IMR-90 (cell line): ENCODE measurements around the gene INTS11. TPM values are rescaled to one million over a fixed set of nuclear protein-coding genes. Genes with fewer than 3 reads are reported as not detected.

Experiments used
- ATAC-seq: fragments of 200-7000 bp; cut with Tn5 transposase; 2 replicates; pipeline ENCODE4 v1.9.1; 2020; ENCODE audit warnings: low read depth, mild to moderate bottlenecking, moderate library complexity
- BruUV-seq: library from RNA; stranded (reverse); fragments of 400-500 nt; replicated peaks from 2 replicates; lab custom pipeline; 2021; lab: Mats Ljungman, UMichigan
- CTCF ChIA-PET: fragments of 300-600 bp; formaldehyde crosslinking; extraction: SDS; loops from one replicate; lab custom pipeline; 2021; ENCODE audit warnings: antibody characterized with exemption; lab: Yijun Ruan, JAX
- POLR2A ChIA-PET: fragments of 300-600 bp; sonication (Branson Sonifier 250); formaldehyde crosslinking; loops from one replicate; lab custom pipeline; 2022; ENCODE audit warnings: antibody characterized with exemption; ENCODE audit not compliant: unreplicated experiment; lab: Charles Lee
- DNase-seq: peaks from one replicate; pipeline ENCODE4 v3.0.0; 2013
- H2AFZ ChIP-seq: replicated peaks from 2 replicates; pipeline ENCODE3; 2013; ENCODE audit warnings: low read length, mild to moderate bottlenecking; ENCODE audit not compliant: poor library complexity
- H2AK5ac ChIP-seq: 2 replicates; pipeline ENCODE4 v1.6.1; 2013; ENCODE audit warnings: low read depth, low read length, inconsistent platforms
- H2AK9ac ChIP-seq: replicated peaks from 2 replicates; pipeline ENCODE3; 2013; ENCODE audit warnings: mild to moderate bottlenecking, low read depth, low read length, moderate library complexity; ENCODE audit not compliant: poor library complexity
- H2BK120ac ChIP-seq: 2 replicates; pipeline ENCODE4 v1.6.1; 2013; ENCODE audit warnings: low read depth, low read length, inconsistent platforms
- H2BK15ac ChIP-seq: 3 replicates; pipeline ENCODE4 v1.6.1; 2013; ENCODE audit warnings: low read depth, low read length, inconsistent platforms
- H2BK20ac ChIP-seq: 2 replicates; pipeline ENCODE4 v1.6.1; 2013; ENCODE audit warnings: low read depth, mild to moderate bottlenecking, inconsistent platforms, low read length, moderate library complexity
- H2BK5ac ChIP-seq: 2 replicates; pipeline ENCODE4 v1.6.1; 2013; ENCODE audit warnings: mild to moderate bottlenecking, low read depth, low read length, inconsistent platforms; ENCODE audit not compliant: poor library complexity, severe bottlenecking
- H3K14ac ChIP-seq: replicated peaks from 2 replicates; pipeline ENCODE4 v1.6.1; 2013; ENCODE audit warnings: low read depth, low read length, inconsistent platforms
- H3K18ac ChIP-seq: 2 replicates; pipeline ENCODE4 v1.6.1; 2013; ENCODE audit warnings: low read depth, low read length, control low read depth
- H3K23ac ChIP-seq: 2 replicates; pipeline ENCODE4 v1.6.1; 2013; ENCODE audit warnings: low read depth, low read length, inconsistent platforms
- H3K27ac ChIP-seq: 2 replicates; pipeline ENCODE4 v1.5.1; 2013; ENCODE audit warnings: mild to moderate bottlenecking, control low read depth, low read length; ENCODE audit not compliant: insufficient read depth
- H3K27me3 ChIP-seq: 2 replicates; pipeline ENCODE4 v1.6.1; 2013; ENCODE audit warnings: low read length; ENCODE audit not compliant: control insufficient read depth, insufficient read depth
- H3K36me3 ChIP-seq: 2 replicates; pipeline ENCODE4 v1.6.1; 2013; ENCODE audit warnings: low read length, mixed read lengths; ENCODE audit not compliant: control insufficient read depth, insufficient read depth
- H3K4ac ChIP-seq: 2 replicates; pipeline ENCODE4 v1.6.1; 2013; ENCODE audit warnings: low read depth, low read length, inconsistent platforms
- H3K4me1 ChIP-seq: 2 replicates; pipeline ENCODE4 v1.6.1; 2013; ENCODE audit warnings: low read length, mixed read lengths; ENCODE audit not compliant: control insufficient read depth, insufficient read depth
- H3K4me2 ChIP-seq: 2 replicates; pipeline ENCODE4 v1.6.1; 2013; ENCODE audit warnings: low read depth, mild to moderate bottlenecking, control low read depth, low read length, moderate library complexity
- H3K4me3 ChIP-seq: 2 replicates; pipeline ENCODE4 v1.5.1; 2013; ENCODE audit warnings: low read depth, mild to moderate bottlenecking, control low read depth, low read length, moderate library complexity; ENCODE audit not compliant: insufficient read depth
- H3K56ac ChIP-seq: 2 replicates; pipeline ENCODE4 v1.6.1; 2013; ENCODE audit warnings: low read length, inconsistent platforms; ENCODE audit not compliant: insufficient read depth; ENCODE audit errors: extremely low read depth
- H3K79me1 ChIP-seq, 2 experiments: 2 replicates each; pipeline ENCODE4 v1.6.1; 2013; ENCODE audit warnings: low read length in 2 of 2, inconsistent platforms in 1 of 2, low read depth in 1 of 2
- H3K9ac ChIP-seq: 2 replicates; pipeline ENCODE4 v1.6.1; 2013; ENCODE audit warnings: low read depth, low read length, control low read depth
- H3K9me1 ChIP-seq: 2 replicates; pipeline ENCODE4 v1.6.1; 2013; ENCODE audit warnings: low read length, inconsistent platforms; ENCODE audit not compliant: insufficient read depth
- H3K9me3 ChIP-seq: 2 replicates; pipeline ENCODE4 v1.6.1; 2013; ENCODE audit warnings: low read length; ENCODE audit not compliant: control insufficient read depth, insufficient read depth
- H4K20me1 ChIP-seq: 2 replicates; pipeline ENCODE4 v1.6.1; 2013; ENCODE audit warnings: low read length, inconsistent platforms; ENCODE audit not compliant: insufficient read depth
- H4K5ac ChIP-seq: 2 replicates; pipeline ENCODE4 v1.6.1; 2013; ENCODE audit warnings: mild to moderate bottlenecking, low read depth, low read length, control low read depth
- H4K8ac ChIP-seq, 2 experiments: 2 replicates each; pipeline ENCODE4 v1.6.1; 2013; ENCODE audit warnings: low read depth in 2 of 2, low read length in 2 of 2, control low read depth in 1 of 2, inconsistent platforms in 1 of 2
- H4K91ac ChIP-seq: 2 replicates; pipeline ENCODE4 v1.6.1; 2013; ENCODE audit warnings: low read depth, low read length, inconsistent platforms; ENCODE audit not compliant: insufficient read depth
- CEBPB ChIP-seq: IDR thresholded peaks from 2 replicates; pipeline ENCODE4 v1.6.1; 2012; ENCODE audit warnings: low read depth, low read length, improper control_type of control experiment
- CHD1 ChIP-seq: IDR thresholded peaks from 2 replicates; pipeline ENCODE4 v1.6.1; 2012; ENCODE audit warnings: low read depth, low read length, improper control_type of control experiment
- CTCF ChIP-seq: conservative IDR thresholded peaks from 2 replicates; pipeline ENCODE4 v1.5.1; 2012; ENCODE audit warnings: mild to moderate bottlenecking, low read depth, low read length, improper control_type of control experiment
- FOS ChIP-seq: fragments of 150-350 bp; IDR thresholded peaks from 2 replicates; pipeline ENCODE4 v1.6.1; 2016; ENCODE audit warnings: low read depth, low read length
- MAFK ChIP-seq: IDR thresholded peaks from 2 replicates; pipeline ENCODE4 v1.6.1; 2012; ENCODE audit warnings: low read depth, low read length, improper control_type of control experiment
- MAZ ChIP-seq: IDR thresholded peaks from 2 replicates; pipeline ENCODE4 v1.6.1; 2012; ENCODE audit warnings: low read depth, mild to moderate bottlenecking, low read length, improper control_type of control experiment, moderate library complexity, borderline replicate concordance
- MXI1 ChIP-seq: IDR thresholded peaks from 2 replicates; pipeline ENCODE4 v1.6.1; 2012; ENCODE audit warnings: low read depth, mild to moderate bottlenecking, low read length, moderate library complexity, borderline replicate concordance
- POLR2A ChIP-seq: IDR thresholded peaks from 2 replicates; pipeline ENCODE4 v1.6.1; 2012; ENCODE audit warnings: mild to moderate bottlenecking, low read depth, low read length
- RCOR1 ChIP-seq: IDR thresholded peaks from 2 replicates; pipeline ENCODE4 v1.6.1; 2012; ENCODE audit warnings: mild to moderate bottlenecking, low read length, improper control_type of control experiment; ENCODE audit not compliant: insufficient replicate concordance
- USF2 ChIP-seq: fragments of 150-350 bp; IDR thresholded peaks from 2 replicates; pipeline ENCODE4 v1.6.1; 2017; ENCODE audit warnings: mild to moderate bottlenecking, antibody characterized with exemption, low read length, low read depth
- WGBS, 2 experiments: methylation state at CpG; one replicate each; pipeline versions ENCODE4 v1.1.5 to v1.1.7; 2013; ENCODE audit warnings: missing lambda C conversion rate in 2 of 2; ENCODE audit not compliant: insufficient read length in 1 of 2; ENCODE audit errors: extremely low coverage in 2 of 2; 5-methylcytosine and 5-hydroxymethylcytosine counted together
- dilution Hi-C: fragments of 300-500 bp; cut with HindIII; formaldehyde crosslinking; loops from one replicate; pipeline ENCODE4 v1.14.3; 2018; ENCODE audit warnings: low sequenced_read_pairs; ENCODE audit not compliant: unreplicated experiment
- in situ Hi-C: fragments of 300-500 bp; cut with MboI; formaldehyde crosslinking; loops from 3 replicates; pipeline ENCODE4 v1.14.3; 2019; ENCODE audit warnings: low sequenced_read_pairs, inconsistent platforms, mixed read lengths
- intact Hi-C: fragments of 100-400 bp; cut with micrococcal nuclease; formaldehyde crosslinking; loops from 2 replicates; pipeline ENCODE4 v1.10.0; 2022
- polyA plus RNA-seq, 3 experiments: library from polyadenylated mRNA; depleted of rRNA; stranded (reverse); fragments of >200 nt; gene quantifications; 2 replicates each; pipeline ENCODE4 v1.2.3, GENCODE V29; 2012; ENCODE audit warnings: low replicate concordance in 1 of 3
- total RNA-seq: library from RNA; depleted of rRNA; stranded (reverse); fragments of >200 nt; gene quantifications from 2 replicates; pipeline ENCODE4 v1.2.3, GENCODE V29; 2012
- TF ChIP-seq, protein P1 (sequence below): fragments of 150-350 bp; IDR thresholded peaks from 2 replicates; pipeline ENCODE4 v1.6.1; 2016; ENCODE audit warnings: low read depth, mild to moderate bottlenecking, low read length, moderate library complexity, borderline replicate concordance

INTS11 gene
- total and polyA plus RNA-seq, 2 of the 4 experiments (the other 2 are of a cell fraction), result 56.1 to 123 TPM

DNA sequence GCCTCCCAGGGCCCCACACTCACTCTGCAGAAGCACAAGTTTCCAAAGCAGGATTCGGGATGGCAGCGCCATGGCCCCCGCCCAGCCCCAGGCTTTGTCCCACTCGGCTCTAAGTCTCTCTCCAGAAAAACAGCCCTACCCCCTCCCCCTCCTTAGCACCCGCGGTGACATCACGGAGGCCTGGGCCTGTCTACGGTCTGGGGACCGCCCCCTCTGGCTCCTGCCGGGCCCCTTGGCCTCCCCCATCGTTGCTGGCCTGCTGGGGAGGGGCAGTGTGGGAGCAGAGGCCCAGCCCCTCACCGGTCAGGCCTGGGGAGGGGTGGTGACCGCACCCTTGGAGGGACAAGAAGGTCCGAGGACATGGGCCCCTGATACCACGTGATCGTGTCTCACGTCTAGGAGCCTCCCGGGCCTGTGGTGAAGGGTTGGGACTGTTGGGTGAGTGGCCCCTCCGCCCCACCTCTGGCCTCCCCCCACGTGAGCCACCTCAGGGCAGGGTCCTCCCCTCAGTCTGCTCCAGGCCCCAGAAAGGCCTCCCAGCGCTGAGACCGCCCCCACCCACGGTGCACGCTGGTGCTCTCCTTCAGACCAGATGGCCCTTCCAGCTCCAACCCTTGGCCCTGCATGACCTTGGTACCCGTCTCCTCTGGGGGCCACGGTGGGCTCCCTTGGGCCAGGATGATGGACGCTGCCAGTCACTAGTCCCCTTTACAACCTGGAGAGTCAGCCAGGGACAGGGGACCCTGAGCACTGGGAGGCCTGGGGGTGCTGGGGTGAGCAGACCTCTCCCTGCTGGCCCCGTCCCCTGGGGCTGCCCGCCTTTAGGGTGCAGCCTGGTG lies 34.2 kb upstream of the INTS11 start, which contains the start of gene MXRA8:
TSS of gene MXRA8 (minus strand) at position 123 of the 839 bp plus-strand sequence. CDS start at position 72, 51 bp downstream.
- Histone ChIP-seq H4K91ac (peak within 1 kb of the TSS; percentile 98), H3K9me3 (no peaks in the 10 kb centered on the region), H4K20me1 (peaks cover 32% of the 10 kb centered on the region), H2BK120ac (peak within 1 kb of the TSS; percentile 99), H4K8ac (peak within 1 kb of the TSS; percentile 92), H2AK9ac (peak within 1 kb of the TSS; percentile 100), H3K4me3 (peak within 1 kb of the TSS; percentile 74), H3K4me2 (peak within 1 kb of the TSS; percentile 93), H3K27ac (peak within 1 kb of the TSS; percentile 96), H2BK20ac (peak within 1 kb of the TSS; percentile 96), H3K79me1 (peaks cover 4 to 23% of the 10 kb centered on the region in 2 experiments; a peak in 3 of 4 replicates), H3K9ac (peak within 1 kb of the TSS; percentile 92), H2AFZ (peak within 1 kb of the TSS; percentile 85), H2BK15ac (peak within 1 kb of the TSS; percentile 90; the same call in 2 of the 3 replicates), H4K5ac (peak within 1 kb of the TSS; percentile 86), H2AK5ac (peak within 1 kb of the TSS; percentile 99), H3K36me3 (peaks cover 16% of the 10 kb centered on the region; the same call in 1 of the 2 replicates), H3K56ac (peak within 1 kb of the TSS; percentile 89), H3K4me1 (peaks cover 35% of the 10 kb centered on the region), H3K14ac (peak within 1 kb of the TSS; percentile 96), H3K18ac (peak within 1 kb of the TSS; percentile 71), H3K23ac (peak within 1 kb of the TSS; percentile 98), H3K9me1 (peaks cover 13% of the 10 kb centered on the region), H3K4ac (peak within 1 kb of the TSS; percentile 99), H2BK5ac (peak within 1 kb of the TSS; percentile 96), H3K27me3 (no peaks in the 10 kb centered on the region)
- ChIA-PET CTCF (no interaction called here), POLR2A (interaction anchor here (0.6 to 1.0 kb wide), 2 partner anchors 11 to 16 kb away, joined by 3 read pairs; partner anchors contain the start of gene AURKAIP1)
- 0 out of 2 replicates have a peak, but pooled peaks have one; percentile 9 for TF ChIP-seq FOS
- TF ChIP-seq MAFK, result no peak
- TF ChIP-seq MAZ, result peak; percentile 81
- TF ChIP-seq USF2, result peak; percentile 80
- no peak for TF ChIP-seq RCOR1
- TF ChIP-seq MXI1, result 0 out of 2 replicates have a peak, but pooled peaks have one; percentile 9
- TF ChIP-seq CEBPB, result no peak
- TF ChIP-seq CTCF, result no peak
- TF ChIP-seq, protein P1, sequence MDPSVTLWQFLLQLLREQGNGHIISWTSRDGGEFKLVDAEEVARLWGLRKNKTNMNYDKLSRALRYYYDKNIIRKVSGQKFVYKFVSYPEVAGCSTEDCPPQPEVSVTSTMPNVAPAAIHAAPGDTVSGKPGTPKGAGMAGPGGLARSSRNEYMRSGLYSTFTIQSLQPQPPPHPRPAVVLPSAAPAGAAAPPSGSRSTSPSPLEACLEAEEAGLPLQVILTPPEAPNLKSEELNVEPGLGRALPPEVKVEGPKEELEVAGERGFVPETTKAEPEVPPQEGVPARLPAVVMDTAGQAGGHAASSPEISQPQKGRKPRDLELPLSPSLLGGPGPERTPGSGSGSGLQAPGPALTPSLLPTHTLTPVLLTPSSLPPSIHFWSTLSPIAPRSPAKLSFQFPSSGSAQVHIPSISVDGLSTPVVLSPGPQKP, result no peak
- no peak for TF ChIP-seq CHD1
- TF ChIP-seq POLR2A, result peak; percentile 65; the same call in 1 of the 2 replicates
- DNase-seq (peak; percentile 82), ATAC-seq (peak; percentile 59)
- BruUV-seq, result no TSS peak
- dilution Hi-C loops (no loop called here), intact Hi-C loops (loop anchor here (2.0 to 5.0 kb wide), 2 partner anchors 14 to 51 kb away; partner anchors contain the start of genes ACAP3 and PUSL1), in situ Hi-C loops (no loop called here)
- WGBS, 2 experiments, result 6% methylated on average over 6 of the region's 29 CpGs; no CpG with 5 or more reads in 1 of the 2 experiments
